ENCODE results near the gene ZC3H12A. TPM values are rescaled to one million over a fixed set of nuclear protein-coding genes. Genes with fewer than 3 reads are reported as not detected.

The ZC3H12A gene
- total RNA-seq, 1 donor from 2014 or later = 14.2 TPM

GRCh38 chr1:37477946-37478345 lies 3.6 kb downstream of the ZC3H12A start:
- peaks cover 58% of the 10 kb centered on the region for H3K36me3 ChIP-seq (ENCODE audit: control insufficient read depth, insufficient read depth, low read length)
- no peak for TF ChIP-seq CTCF (IDR thresholded peaks at IDR 0.05; ENCODE audit: insufficient read depth, low read length, severe bottlenecking)
- no peaks in the 10 kb centered on the region for H3K27me3 ChIP-seq (ENCODE audit: control insufficient read depth, insufficient read depth, low read length)
- FAIRE-seq (no peak), DNase-seq (ENCODE audit: low read depth) (peak; percentile 47)
- H3K4me3 ChIP-seq (ENCODE audit: low read depth, low read length) = peak overlapping the region; percentile 80

GRCh38 chr1:37478451-37478881 lies 4.1 kb downstream of the ZC3H12A start:
- peak; percentile 85 for DNase-seq (ENCODE audit: low read depth)
- peak overlapping the region; percentile 80 for H3K4me3 ChIP-seq (ENCODE audit: low read depth, low read length)
- peak; percentile 6 for TF ChIP-seq CTCF (IDR thresholded peaks at IDR 0.05; ENCODE audit: insufficient read depth, low read length, severe bottlenecking)
- no peak for FAIRE-seq
- H3K36me3 ChIP-seq (ENCODE audit: control insufficient read depth, insufficient read depth, low read length) = peaks cover 62% of the 10 kb centered on the region
- no peaks in the 10 kb centered on the region for H3K27me3 ChIP-seq (ENCODE audit: control insufficient read depth, insufficient read depth, low read length)

GRCh38 chr1:37478890-37479254 lies 4.5 kb downstream of the ZC3H12A start:
- DNase-seq (ENCODE audit: low read depth) (peak; percentile 65), FAIRE-seq (no peak)
- TF ChIP-seq CTCF (IDR thresholded peaks at IDR 0.05; ENCODE audit: insufficient read depth, low read length, severe bottlenecking) = no peak
- Histone ChIP-seq H3K27me3 (ENCODE audit: control insufficient read depth, insufficient read depth, low read length) (no peaks in the 10 kb centered on the region), H3K4me3 (ENCODE audit: low read depth, low read length) (peak overlapping the region; percentile 80), H3K36me3 (ENCODE audit: control insufficient read depth, insufficient read depth, low read length) (peaks cover 62% of the 10 kb centered on the region)

GRCh38 chr1:37479255-37480124 lies 5.1 kb downstream of the ZC3H12A start:
- Histone ChIP-seq H3K4me3 (ENCODE audit: low read depth, low read length) (peak overlapping the region; percentile 80), H3K36me3 (ENCODE audit: control insufficient read depth, insufficient read depth, low read length) (peaks cover 62% of the 10 kb centered on the region), H3K27me3 (ENCODE audit: control insufficient read depth, insufficient read depth, low read length) (no peaks in the 10 kb centered on the region)
- FAIRE-seq (no peak), DNase-seq (ENCODE audit: low read depth) (peak; percentile 97)
- no peak for TF ChIP-seq CTCF (IDR thresholded peaks at IDR 0.05; ENCODE audit: insufficient read depth, low read length, severe bottlenecking)

GRCh38 chr1:37480125-37480466 lies 5.7 kb downstream of the ZC3H12A start:
- peak overlapping the region; percentile 17 for H3K4me3 ChIP-seq (ENCODE audit: low read depth, low read length)
- no peak for TF ChIP-seq CTCF (IDR thresholded peaks at IDR 0.05; ENCODE audit: insufficient read depth, low read length, severe bottlenecking)
- FAIRE-seq (no peak), DNase-seq (ENCODE audit: low read depth) (no peak)
- no peaks in the 10 kb centered on the region for H3K27me3 ChIP-seq (ENCODE audit: control insufficient read depth, insufficient read depth, low read length)
- peaks cover 61% of the 10 kb centered on the region for H3K36me3 ChIP-seq (ENCODE audit: control insufficient read depth, insufficient read depth, low read length)

Measured in bronchial epithelial cell (primary cell).